AG04450 (cell line): ENCODE measurements around the gene SARM1. TPM values are rescaled to one million over a fixed set of nuclear protein-coding genes. Genes with fewer than 3 reads are reported as not detected.

Source experiments
- CTCF ChIA-PET: fragments of 300-600, 350-600 bp; formaldehyde crosslinking; extraction: SDS; loops from one replicate; lab custom pipeline; 2022; ENCODE audit warnings: antibody characterized with exemption, inconsistent platforms; lab: Charles Lee
- POLR2A ChIA-PET: fragments of 350-600 bp; formaldehyde crosslinking; extraction: SDS; loops from one replicate; lab custom pipeline; 2021; ENCODE audit warnings: antibody characterized with exemption, inconsistent platforms; lab: Yijun Ruan, JAX
- DNase-seq: peaks from one replicate; pipeline ENCODE4 v3.0.0-alpha.2; 2011; ENCODE audit warnings: low read depth, low spot score
- H3K27ac ChIP-seq: one replicate; pipeline ENCODE4 v1.5.1; 2012; ENCODE audit warnings: low read depth, low read length, control low read depth
- H3K27me3 ChIP-seq: one replicate; pipeline ENCODE4 v1.6.0; 2012; ENCODE audit warnings: low read length; ENCODE audit not compliant: control insufficient read depth, insufficient read depth
- H3K4me3 ChIP-seq: 2 replicates; pipeline ENCODE4 v1.5.1; 2011; ENCODE audit warnings: mild to moderate bottlenecking, low read depth, low read length, control low read depth
- H3K9me3 ChIP-seq: 2 replicates; pipeline ENCODE4 v1.5.1; 2012; ENCODE audit warnings: low read length; ENCODE audit not compliant: control insufficient read depth, insufficient read depth
- CTCF ChIP-seq: IDR thresholded peaks from 2 replicates; pipeline ENCODE4 v1.5.1; 2011; ENCODE audit warnings: low read depth, low read length, control low read depth, inconsistent platforms
- polyA plus RNA-seq: library from polyadenylated mRNA; depleted of rRNA; stranded (reverse); fragments of >200 nt; gene quantifications from 2 replicates; pipeline ENCODE4 v1.2.3, GENCODE V29; 2011

Gene SARM1
- polyA plus RNA-seq, 1 experiment: 6.2 TPM

GRCh38 chr17:28341516-28341915 lies 30.0 kb upstream of the SARM1 start:
- ChIA-PET CTCF (no interaction called here), POLR2A (no interaction called here)
- no peaks in the 10 kb centered on the region for H3K9me3 ChIP-seq
- no peak for TF ChIP-seq CTCF
- DNase-seq: no peak
- H3K27ac ChIP-seq: no peak overlapping the region
- H3K27me3 ChIP-seq: no peaks in the 10 kb centered on the region
- no peak overlapping the region for H3K4me3 ChIP-seq

GRCh38 chr17:28342313-28342712 lies 29.2 kb upstream of the SARM1 start:
- no peaks in the 10 kb centered on the region for H3K27me3 ChIP-seq
- DNase-seq: no peak
- ChIA-PET POLR2A (no interaction called here), CTCF (no interaction called here)
- TF ChIP-seq CTCF: no peak
- no peak overlapping the region for H3K4me3 ChIP-seq
- H3K9me3 ChIP-seq: no peaks in the 10 kb centered on the region
- no peak overlapping the region for H3K27ac ChIP-seq

- no peak for TF ChIP-seq CTCF
- no peak for DNase-seq
- H3K27me3 ChIP-seq: no peaks in the 10 kb centered on the region
- ChIA-PET CTCF (interaction anchor here (1.2 kb wide), 1 partner anchor 450 kb away, joined by 3 read pairs; no protein-coding TSS in a partner anchor), POLR2A (interaction anchor here (0.9 kb wide), 1 partner anchor 8 kb away, joined by 5 read pairs; the partner anchor contains the start of genes IFT20 and TNFAIP1)
- no peak overlapping the region for H3K4me3 ChIP-seq
- H3K9me3 ChIP-seq: no peaks in the 10 kb centered on the region
- no peak overlapping the region for H3K27ac ChIP-seq
Observed at GRCh38 chr17:28343491-28343932, 28.0 kb upstream of the SARM1 start.

GRCh38 chr17:28344011-28344410 lies 27.5 kb upstream of the SARM1 start:
- no peak for DNase-seq
- Histone ChIP-seq H3K27ac (no peak overlapping the region), H3K4me3 (no peak overlapping the region), H3K27me3 (no peaks in the 10 kb centered on the region), H3K9me3 (no peaks in the 10 kb centered on the region)
- TF ChIP-seq CTCF: no peak
- ChIA-PET POLR2A (interaction anchor here (0.9 kb wide), 1 partner anchor 9 kb away, joined by 5 read pairs; the partner anchor contains the start of genes IFT20 and TNFAIP1), CTCF (interaction anchor here (1.2 kb wide), 1 partner anchor 450 kb away, joined by 3 read pairs; no protein-coding TSS in a partner anchor)

GRCh38 chr17:28344435-28344901 lies 27.0 kb upstream of the SARM1 start:
- no peak for TF ChIP-seq CTCF
- Histone ChIP-seq H3K4me3 (no peak overlapping the region), H3K9me3 (no peaks in the 10 kb centered on the region), H3K27ac (no peak overlapping the region), H3K27me3 (no peaks in the 10 kb centered on the region)
- ChIA-PET POLR2A (interaction anchor here (0.9 kb wide), 1 partner anchor 9 kb away, joined by 5 read pairs; the partner anchor contains the start of genes IFT20 and TNFAIP1), CTCF (no interaction called here)
- DNase-seq: no peak
